BJ (cell line): Measurements from ENCODE around the gene MPZL3. TPM values are rescaled to one million over a fixed set of nuclear protein-coding genes. Genes with fewer than 3 reads are reported as not detected.

Experiments used
- CTCF ChIA-PET: fragments of 350-600 bp; formaldehyde crosslinking; extraction: SDS; loops from one replicate; lab custom pipeline; 2021; ENCODE audit warnings: antibody characterized with exemption, inconsistent platforms; lab: Yijun Ruan, JAX
- POLR2A ChIA-PET: fragments of 300-600 bp; sonication (Branson Sonifier 250); formaldehyde crosslinking; extraction: SDS; loops from one replicate; lab custom pipeline; 2021; ENCODE audit warnings: antibody characterized with exemption; lab: Charles Lee
- DNase-seq: peaks from one replicate; pipeline ENCODE4 v3.0.0-alpha.2; 2011; ENCODE audit warnings: low read depth
- H3K27me3 ChIP-seq: 2 replicates; pipeline ENCODE4 v1.6.0; 2011; ENCODE audit warnings: low read length; ENCODE audit not compliant: control insufficient read depth, insufficient read depth
- H3K36me3 ChIP-seq: 2 replicates; pipeline ENCODE4 v1.5.1; 2011; ENCODE audit warnings: low read length; ENCODE audit not compliant: control insufficient read depth, insufficient read depth
- H3K4me3 ChIP-seq: 2 replicates; pipeline ENCODE4 v1.5.1; 2011; ENCODE audit warnings: low read depth, mild to moderate bottlenecking, control low read depth, low read length
- polyA plus RNA-seq: library from polyadenylated mRNA; depleted of rRNA; stranded (reverse); fragments of >200 nt; gene quantifications from 2 replicates; pipeline ENCODE4 v1.2.3, GENCODE V29; 2011
- TF ChIP-seq, protein P1 (sequence below): IDR thresholded peaks from 2 replicates; pipeline ENCODE4 v1.5.1; 2011; ENCODE audit warnings: low read depth, mild to moderate bottlenecking, control low read depth, inconsistent platforms, low read length, moderate library complexity; ENCODE audit not compliant: insufficient read depth

The MPZL3 gene
- polyA plus RNA-seq, 1 experiment, result 0.39 TPM

DNA sequence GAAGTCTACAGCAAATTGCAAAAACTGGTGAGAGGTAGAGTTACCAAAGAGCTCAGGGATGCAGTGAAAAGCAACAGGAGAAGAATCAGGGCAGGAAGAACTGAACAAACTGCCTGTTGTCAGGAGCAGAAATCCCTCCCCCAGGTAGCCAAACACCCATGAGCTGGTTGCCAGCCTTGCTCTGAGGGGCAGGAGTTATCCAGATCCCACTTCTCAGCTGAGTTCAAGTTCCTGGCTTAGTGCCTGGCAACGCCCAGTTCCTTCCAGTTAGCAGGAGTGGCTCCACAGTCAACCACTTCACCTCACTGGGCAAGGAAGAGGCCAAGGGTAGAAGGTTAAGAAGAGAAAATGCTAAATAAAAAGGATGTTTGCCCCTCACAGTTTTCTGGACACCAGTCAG, 13.8 kb upstream of the MPZL3 start:
- Histone ChIP-seq H3K27me3 (peaks cover 34% of the 10 kb centered on the region), H3K4me3 (no peak overlapping the region), H3K36me3 (no peaks in the 10 kb centered on the region)
- TF ChIP-seq, protein P1, sequence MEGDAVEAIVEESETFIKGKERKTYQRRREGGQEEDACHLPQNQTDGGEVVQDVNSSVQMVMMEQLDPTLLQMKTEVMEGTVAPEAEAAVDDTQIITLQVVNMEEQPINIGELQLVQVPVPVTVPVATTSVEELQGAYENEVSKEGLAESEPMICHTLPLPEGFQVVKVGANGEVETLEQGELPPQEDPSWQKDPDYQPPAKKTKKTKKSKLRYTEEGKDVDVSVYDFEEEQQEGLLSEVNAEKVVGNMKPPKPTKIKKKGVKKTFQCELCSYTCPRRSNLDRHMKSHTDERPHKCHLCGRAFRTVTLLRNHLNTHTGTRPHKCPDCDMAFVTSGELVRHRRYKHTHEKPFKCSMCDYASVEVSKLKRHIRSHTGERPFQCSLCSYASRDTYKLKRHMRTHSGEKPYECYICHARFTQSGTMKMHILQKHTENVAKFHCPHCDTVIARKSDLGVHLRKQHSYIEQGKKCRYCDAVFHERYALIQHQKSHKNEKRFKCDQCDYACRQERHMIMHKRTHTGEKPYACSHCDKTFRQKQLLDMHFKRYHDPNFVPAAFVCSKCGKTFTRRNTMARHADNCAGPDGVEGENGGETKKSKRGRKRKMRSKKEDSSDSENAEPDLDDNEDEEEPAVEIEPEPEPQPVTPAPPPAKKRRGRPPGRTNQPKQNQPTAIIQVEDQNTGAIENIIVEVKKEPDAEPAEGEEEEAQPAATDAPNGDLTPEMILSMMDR, result no peak
- CTCF ChIA-PET, result interaction anchor here (1.3 to 1.7 kb wide), 3 partner anchors 10 to 67 kb away, joined by 4 to 6 read pairs (median 4); partner anchors contain the start of gene MPZL3
- DNase-seq, result no peak
- POLR2A ChIA-PET, result no interaction called here

DNA sequence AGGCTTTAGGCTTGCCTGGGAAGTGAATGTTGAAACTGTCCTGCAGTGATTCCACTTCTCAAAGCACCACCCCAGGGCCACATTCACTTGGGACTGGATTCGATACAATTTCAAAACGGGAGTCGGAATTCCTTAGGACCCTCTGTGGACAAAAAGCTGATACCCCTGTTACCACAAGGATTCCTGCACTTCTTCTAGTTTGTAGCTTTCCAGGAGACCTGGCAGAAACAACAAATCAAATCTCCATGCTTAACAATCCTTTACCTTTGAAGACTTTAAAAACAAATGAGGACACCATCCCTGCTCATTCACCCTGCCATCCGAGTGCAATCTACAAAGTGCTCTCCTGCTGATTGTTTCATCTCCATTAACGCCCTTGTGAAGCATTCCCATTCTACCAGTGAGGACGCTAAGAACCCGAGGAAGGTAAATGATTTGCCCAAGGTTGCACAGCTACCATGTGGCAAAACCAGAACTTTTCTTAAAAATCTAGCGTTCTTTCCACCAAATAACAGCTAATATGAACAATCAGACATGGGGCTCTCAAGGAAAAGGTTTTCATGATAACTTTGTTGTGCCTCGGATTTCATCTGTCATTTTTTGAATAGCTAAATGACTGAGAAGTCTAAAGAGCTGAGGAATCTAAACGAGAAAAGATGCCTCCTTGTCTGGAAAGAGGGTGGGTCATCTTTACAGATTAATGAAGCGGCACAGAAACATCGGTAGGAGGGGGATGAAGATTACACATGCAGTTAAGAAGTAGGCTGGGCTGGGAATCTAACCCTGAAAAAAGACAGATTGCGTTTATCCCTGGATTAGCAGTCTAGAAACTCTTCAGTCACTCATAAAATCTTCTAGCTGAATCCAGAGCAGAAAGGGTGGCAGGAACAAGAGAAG, 12.7 kb upstream of the MPZL3 start:
- TF ChIP-seq, protein P1, result no peak
- CTCF ChIA-PET, result interaction anchor here (1.3 to 1.7 kb wide), 3 partner anchors 11 to 66 kb away, joined by 4 to 6 read pairs (median 4); partner anchors contain the start of gene MPZL3
- Histone ChIP-seq H3K27me3 (peaks cover 33% of the 10 kb centered on the region), H3K36me3 (no peaks in the 10 kb centered on the region), H3K4me3 (no peak overlapping the region)
- POLR2A ChIA-PET, result no interaction called here
- DNase-seq, result no peak

DNA sequence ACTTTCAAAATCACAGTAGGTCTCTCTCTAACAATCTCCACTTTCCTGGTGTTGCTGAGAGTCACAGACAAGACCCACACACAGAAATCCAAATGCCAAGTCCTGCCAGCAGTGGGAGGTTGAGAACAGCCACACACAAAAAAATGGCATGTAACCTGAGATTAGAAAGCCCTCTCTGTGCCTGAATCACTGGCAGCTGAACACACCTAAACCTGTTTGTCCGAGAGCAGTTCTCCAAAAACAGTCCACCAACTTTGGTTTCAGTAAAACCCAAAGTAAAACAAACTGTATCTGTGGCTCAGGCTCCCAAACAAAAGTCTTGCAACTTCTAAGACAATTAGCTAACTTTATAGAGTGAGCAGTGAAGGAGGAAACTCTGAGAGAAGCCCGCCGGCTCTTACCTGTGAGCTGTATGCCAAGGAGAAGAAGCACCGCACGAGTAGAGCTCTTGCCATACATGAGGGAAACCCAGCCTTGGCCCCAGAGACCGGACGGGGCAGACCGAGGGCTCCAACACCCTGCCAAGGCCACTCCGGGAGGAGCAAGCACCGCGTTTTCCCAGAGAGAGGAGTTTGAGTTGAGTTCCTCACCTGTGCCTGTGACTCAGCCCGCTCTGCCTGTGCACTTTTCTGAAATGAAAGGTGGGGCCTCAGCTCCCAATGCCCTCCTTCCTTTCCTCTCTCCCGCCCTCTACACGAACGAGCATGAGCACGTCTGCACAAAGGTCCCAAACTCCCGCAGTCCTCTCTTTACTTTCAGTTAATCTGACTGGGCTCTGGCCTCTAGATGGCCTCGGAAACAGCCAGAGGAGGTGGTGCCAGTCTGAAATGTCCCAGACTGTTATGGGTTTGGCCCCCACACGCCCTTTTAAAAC, 11.8 kb upstream of the MPZL3 start, which contains the start of gene MPZL2:
MPZL2 (minus strand) TSS at position 603 of the 874 bp plus-strand sequence; CDS start at position 459, 144 bp downstream.
- CTCF ChIA-PET, result no interaction called here
- DNase-seq, result no peak
- TF ChIP-seq, protein P1, result no peak
- Histone ChIP-seq H3K27me3 (peaks cover 32% of the 10 kb centered on the region), H3K4me3 (no peak within 1 kb of the TSS), H3K36me3 (no peaks in the 10 kb centered on the region)
- POLR2A ChIA-PET, result no interaction called here

DNA sequence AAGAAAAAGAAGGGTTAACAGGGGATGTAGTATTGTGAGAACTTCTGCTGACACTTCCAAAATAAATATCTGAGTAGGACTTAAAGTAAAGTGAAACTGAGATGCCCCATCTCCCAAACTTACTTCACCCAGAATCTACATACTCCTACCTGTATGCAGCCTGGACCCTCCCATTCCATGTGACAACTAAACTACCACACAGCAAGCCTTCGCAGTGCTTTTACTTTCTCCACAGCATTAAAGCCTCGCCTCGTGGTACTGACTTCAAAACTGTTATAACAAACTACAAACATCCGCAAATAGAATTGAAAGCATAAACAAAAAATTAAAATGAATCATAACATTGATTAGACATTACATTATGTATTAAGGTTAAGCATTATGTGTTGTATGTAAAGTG, 10.9 kb upstream of the MPZL3 start:
- peaks cover 32% of the 10 kb centered on the region for H3K27me3 ChIP-seq
- TF ChIP-seq, protein P1, result no peak
- ChIA-PET CTCF (no interaction called here), POLR2A (no interaction called here)
- no peak for DNase-seq
- no peaks in the 10 kb centered on the region for H3K36me3 ChIP-seq
- no peak overlapping the region for H3K4me3 ChIP-seq

DNA sequence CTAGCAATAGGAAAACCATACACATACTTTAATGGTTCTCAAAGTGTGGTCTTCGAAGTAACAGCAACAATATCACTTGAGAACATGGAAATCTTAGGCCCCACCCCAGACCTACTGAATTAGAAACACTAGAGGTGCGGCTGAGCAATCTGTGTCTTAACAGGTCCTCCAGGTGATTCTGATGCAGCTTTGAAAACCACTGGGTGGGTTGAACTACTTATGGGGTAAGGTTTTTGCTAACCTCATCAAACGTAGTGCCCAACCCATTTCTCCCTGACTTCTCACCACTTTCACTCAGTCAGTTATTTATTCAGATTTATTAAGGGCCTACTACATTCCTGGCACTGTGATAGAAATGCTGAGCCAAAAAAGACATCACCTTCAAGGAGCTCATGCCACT, 8.2 kb upstream of the MPZL3 start:
- Histone ChIP-seq H3K4me3 (no peak overlapping the region), H3K36me3 (no peaks in the 10 kb centered on the region), H3K27me3 (peaks cover 21% of the 10 kb centered on the region)
- POLR2A ChIA-PET, result no interaction called here
- no peak for DNase-seq
- TF ChIP-seq, protein P1, result no peak
- CTCF ChIA-PET, result no interaction called here
